Measurements from ENCODE around the gene DAP3. TPM values are rescaled to one million over a fixed set of nuclear protein-coding genes. Genes with fewer than 3 reads are reported as not detected.

The DAP3 gene
- total and polyA plus RNA-seq, 9 of the 15 experiments (the other 6 are each of a cell fraction or from before 2014, with no cell fraction given), result 155 to 484 (median 298) TPM

DNA sequence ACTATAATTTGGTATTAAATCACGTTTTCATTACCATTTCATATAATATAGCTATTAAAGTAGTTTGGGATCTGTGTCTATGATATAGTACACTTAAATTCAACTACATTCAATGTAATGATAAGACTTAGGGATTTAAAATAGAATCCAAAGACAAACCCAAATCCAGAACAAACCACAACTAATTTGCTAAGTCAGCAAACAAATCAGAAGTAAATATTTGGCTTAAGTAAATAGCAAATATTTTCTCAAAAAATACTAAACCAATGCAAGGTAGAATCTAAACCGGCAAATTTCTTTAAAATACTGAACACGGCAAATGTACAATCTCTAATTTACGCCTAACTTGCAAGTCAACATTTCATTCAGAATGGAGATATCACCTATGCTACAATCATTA, 17.1 kb upstream of the DAP3 start:
- Histone ChIP-seq H3K4me2 (ENCODE audit: insufficient read depth, low read length) (no peak overlapping the region), H3K79me2 (ENCODE audit: control insufficient read depth, insufficient read depth, low read length) (peaks cover 3% of the 10 kb centered on the region; the same call in 2 of the 3 replicates), H3K36me3 (ENCODE audit: control insufficient read depth, insufficient read depth, low read length) (peaks cover 88% of the 10 kb centered on the region), H3K4me3 (no peak overlapping the region), H3K9me1 (ENCODE audit: control insufficient read depth, insufficient read depth, low read length) (no peaks in the 10 kb centered on the region), H3K27me3 (ENCODE audit: control insufficient read depth in 2 of 2, insufficient read depth in 2 of 2, low read length in 2 of 2) (no peaks in the 10 kb centered on the region), H3K9me3 (replicated peaks; ENCODE audit: control insufficient read depth, insufficient read depth, low read depth, low read length) (no peaks in the 10 kb centered on the region), H3K27ac (ENCODE audit: extremely low read depth, low read depth, low read length) (no peak overlapping the region), H3K9ac (ENCODE audit: insufficient read depth in 1 of 2, low read depth in 2 of 2, low read length in 2 of 2) (no peak overlapping the region), H4K20me1 (replicated peaks; ENCODE audit: control insufficient read depth, insufficient read depth, low read length) (no peaks in the 10 kb centered on the region), H2AFZ (ENCODE audit: low read depth, low read length) (no peak overlapping the region), H3K4me1 (replicated peaks in 1 of 2; ENCODE audit: control insufficient read depth in 2 of 2, insufficient read depth in 2 of 2, low read length in 2 of 2) (no peaks in the 10 kb centered on the region)
- in situ Hi-C loops (cut with MboI), result no loop called here
- no TSS peak for BruUV-seq (replicated peaks)
- DNase-seq (ENCODE audit: extremely low read depth in 1 of 4, low spot score in 3 of 4), result no peak
- POLR2A ChIA-PET, result interaction anchor here (1.3 kb wide), 1 partner anchor 13 kb away, joined by 4 read pairs; no protein-coding TSS in a partner anchor
- WGBS (ENCODE audit: insufficient coverage, low coverage, missing lambda C conversion rate), result 89% methylated on average over 4 of the region's 4 CpGs
- no peak for FAIRE-seq
- intact Hi-C loops (cut with micrococcal nuclease), result no loop called here
- CTCF ChIA-PET (ENCODE audit: low intra/inter-chr PET ratio), result no interaction called here
- no peak for ATAC-seq
- peak; percentile 89 for TF ChIP-seq MAFG (tag; conservative IDR thresholded peaks at IDR 0.05)
- peak; percentile 96 for TF ChIP-seq ZNF316 (IDR thresholded peaks at IDR 0.05)
- no peak for TF ChIP-seq ILK (tag; IDR thresholded peaks at IDR 0.05; ENCODE audit: borderline replicate concordance, low read depth)
- peak; percentile 88 for TF ChIP-seq MAFF (IDR thresholded peaks at IDR 0.05; ENCODE audit: low read length)
- TF ChIP-seq MAFK (IDR thresholded peaks at IDR 0.05; ENCODE audit: low read length), result peak; percentile 87
- TF ChIP-seq, protein P1, sequence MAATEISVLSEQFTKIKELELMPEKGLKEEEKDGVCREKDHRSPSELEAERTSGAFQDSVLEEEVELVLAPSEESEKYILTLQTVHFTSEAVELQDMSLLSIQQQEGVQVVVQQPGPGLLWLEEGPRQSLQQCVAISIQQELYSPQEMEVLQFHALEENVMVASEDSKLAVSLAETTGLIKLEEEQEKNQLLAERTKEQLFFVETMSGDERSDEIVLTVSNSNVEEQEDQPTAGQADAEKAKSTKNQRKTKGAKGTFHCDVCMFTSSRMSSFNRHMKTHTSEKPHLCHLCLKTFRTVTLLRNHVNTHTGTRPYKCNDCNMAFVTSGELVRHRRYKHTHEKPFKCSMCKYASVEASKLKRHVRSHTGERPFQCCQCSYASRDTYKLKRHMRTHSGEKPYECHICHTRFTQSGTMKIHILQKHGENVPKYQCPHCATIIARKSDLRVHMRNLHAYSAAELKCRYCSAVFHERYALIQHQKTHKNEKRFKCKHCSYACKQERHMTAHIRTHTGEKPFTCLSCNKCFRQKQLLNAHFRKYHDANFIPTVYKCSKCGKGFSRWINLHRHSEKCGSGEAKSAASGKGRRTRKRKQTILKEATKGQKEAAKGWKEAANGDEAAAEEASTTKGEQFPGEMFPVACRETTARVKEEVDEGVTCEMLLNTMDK (IDR thresholded peaks at IDR 0.05; ENCODE audit: borderline replicate concordance, insufficient read depth, low read depth, low read length, poor library complexity, severe bottlenecking), result no peak
- TF ChIP-seq SIN3A (IDR thresholded peaks at IDR 0.05; ENCODE audit: borderline replicate concordance in 2 of 2, control insufficient read depth in 1 of 2, low read depth in 2 of 2, low read length in 2 of 2), result no peak
- TF ChIP-seq, protein P2, sequence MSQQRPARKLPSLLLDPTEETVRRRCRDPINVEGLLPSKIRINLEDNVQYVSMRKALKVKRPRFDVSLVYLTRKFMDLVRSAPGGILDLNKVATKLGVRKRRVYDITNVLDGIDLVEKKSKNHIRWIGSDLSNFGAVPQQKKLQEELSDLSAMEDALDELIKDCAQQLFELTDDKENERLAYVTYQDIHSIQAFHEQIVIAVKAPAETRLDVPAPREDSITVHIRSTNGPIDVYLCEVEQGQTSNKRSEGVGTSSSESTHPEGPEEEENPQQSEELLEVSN (IDR thresholded peaks at IDR 0.05; ENCODE audit: borderline replicate concordance in 1 of 2, extremely low read depth in 1 of 2, insufficient read depth in 1 of 2, insufficient read length in 1 of 2, low read depth in 1 of 2, low read length in 1 of 2, poor library complexity in 1 of 2, severe bottlenecking in 1 of 2), result no peak
- no peak for TF ChIP-seq WHSC1 (IDR thresholded peaks at IDR 0.05; ENCODE audit: low read length)
- TF ChIP-seq C11orf30 (IDR thresholded peaks at IDR 0.05; ENCODE audit: low read depth), result peak; percentile 88
- TF ChIP-seq, protein P3, sequence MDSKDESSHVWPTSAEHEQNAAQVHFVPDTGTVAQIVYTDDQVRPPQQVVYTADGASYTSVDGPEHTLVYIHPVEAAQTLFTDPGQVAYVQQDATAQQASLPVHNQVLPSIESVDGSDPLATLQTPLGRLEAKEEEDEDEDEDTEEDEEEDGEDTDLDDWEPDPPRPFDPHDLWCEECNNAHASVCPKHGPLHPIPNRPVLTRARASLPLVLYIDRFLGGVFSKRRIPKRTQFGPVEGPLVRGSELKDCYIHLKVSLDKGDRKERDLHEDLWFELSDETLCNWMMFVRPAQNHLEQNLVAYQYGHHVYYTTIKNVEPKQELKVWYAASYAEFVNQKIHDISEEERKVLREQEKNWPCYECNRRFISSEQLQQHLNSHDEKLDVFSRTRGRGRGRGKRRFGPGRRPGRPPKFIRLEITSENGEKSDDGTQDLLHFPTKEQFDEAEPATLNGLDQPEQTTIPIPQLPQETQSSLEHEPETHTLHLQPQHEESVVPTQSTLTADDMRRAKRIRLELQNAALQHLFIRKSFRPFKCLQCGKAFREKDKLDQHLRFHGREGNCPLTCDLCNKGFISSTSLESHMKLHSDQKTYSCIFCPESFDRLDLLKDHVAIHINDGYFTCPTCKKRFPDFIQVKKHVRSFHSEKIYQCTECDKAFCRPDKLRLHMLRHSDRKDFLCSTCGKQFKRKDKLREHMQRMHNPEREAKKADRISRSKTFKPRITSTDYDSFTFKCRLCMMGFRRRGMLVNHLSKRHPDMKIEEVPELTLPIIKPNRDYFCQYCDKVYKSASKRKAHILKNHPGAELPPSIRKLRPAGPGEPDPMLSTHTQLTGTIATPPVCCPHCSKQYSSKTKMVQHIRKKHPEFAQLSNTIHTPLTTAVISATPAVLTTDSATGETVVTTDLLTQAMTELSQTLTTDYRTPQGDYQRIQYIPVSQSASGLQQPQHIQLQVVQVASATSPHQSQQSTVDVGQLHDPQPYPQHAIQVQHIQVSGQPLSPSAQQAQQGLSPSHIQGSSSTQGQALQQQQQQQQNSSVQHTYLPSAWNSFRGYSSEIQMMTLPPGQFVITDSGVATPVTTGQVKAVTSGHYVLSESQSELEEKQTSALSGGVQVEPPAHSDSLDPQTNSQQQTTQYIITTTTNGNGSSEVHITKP (IDR thresholded peaks at IDR 0.05; ENCODE audit: partially characterized antibody), result no peak
